Neural crest cell (in vitro differentiated cells): ENCODE measurements around the gene TADA3. TPM values are rescaled to one million over a fixed set of nuclear protein-coding genes. Genes with fewer than 3 reads are reported as not detected.

Source experiments
- DNase-seq: peaks from one replicate; pipeline ENCODE4 v3.0.0; 2021; ENCODE audit warnings: low read depth, mixed read lengths, low spot score
- H3K27ac Mint-ChIP-seq: one replicate; pipeline ENCODE4 v1.8.0; 2021; ENCODE audit warnings: mild to moderate bottlenecking, mixed read lengths; ENCODE audit not compliant: unreplicated experiment
- H3K27me3 Mint-ChIP-seq: 2 replicates; pipeline ENCODE4 v1.8.0; 2021; ENCODE audit warnings: low read depth, mild to moderate bottlenecking, mixed read lengths
- H3K36me3 Mint-ChIP-seq: 2 replicates; pipeline ENCODE4 v1.8.0; 2021; ENCODE audit warnings: low read depth, mild to moderate bottlenecking, mixed read lengths
- H3K4me1 Mint-ChIP-seq: 2 replicates; pipeline ENCODE4 v1.8.0; 2021; ENCODE audit warnings: mixed read lengths
- H3K4me3 Mint-ChIP-seq: one replicate; pipeline ENCODE4 v1.8.0; 2021; ENCODE audit warnings: mild to moderate bottlenecking, mixed read lengths
- H3K9me3 Mint-ChIP-seq: 2 replicates; pipeline ENCODE4 v1.8.0; 2021; ENCODE audit warnings: mixed read lengths
- total RNA-seq: library from RNA; stranded (reverse); gene quantifications from 2 replicates; pipeline ENCODE4 v1.2.1, GENCODE V29; 2021
- TF ChIP-seq, protein P1 (sequence below): fragments of 200-600 bp; sonication (generic); conservative IDR thresholded peaks from 2 replicates; pipeline ENCODE4 v1.5.0; 2021; ENCODE audit warnings: antibody characterized with exemption, mild to moderate bottlenecking

TADA3 gene
- total RNA-seq, 1 donor from 2014 or later, result 70.0 TPM

DNA sequence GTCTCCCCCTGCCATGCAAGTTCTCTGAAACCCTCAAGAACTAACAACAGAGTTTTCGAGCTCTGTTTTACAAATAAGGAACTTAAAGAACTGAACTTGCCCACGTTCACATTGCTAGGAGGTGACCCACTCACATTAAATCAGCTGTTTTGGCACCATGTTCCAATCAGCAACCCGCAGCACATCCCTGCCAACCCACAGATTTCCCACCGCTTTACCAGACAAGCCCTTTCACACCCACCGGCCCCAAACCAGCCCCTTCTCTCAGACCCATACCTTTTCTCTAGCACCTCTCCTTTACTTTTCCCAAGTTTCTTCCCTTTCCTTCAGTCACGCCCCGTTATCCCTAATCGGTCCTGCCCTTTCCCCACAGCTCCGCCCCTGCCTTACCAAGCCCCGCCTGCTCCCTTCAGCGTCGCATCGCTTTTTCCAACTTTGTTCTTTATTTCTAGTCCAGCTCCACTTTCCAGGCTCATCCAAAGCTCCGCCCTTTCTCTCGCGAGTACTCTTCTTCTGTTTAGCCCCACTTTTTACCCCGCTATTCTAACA is 61.5 kb downstream of the TADA3 start:
- no peak for DNase-seq

More for the DNA sequence above, 61.5 kb downstream of the TADA3 start:
- Mint-ChIP-seq H3K9me3 (no peaks in the 10 kb centered on the region), H3K4me1 (peaks cover 23% of the 10 kb centered on the region), H3K27ac (peak overlapping the region; percentile 30), H3K36me3 (no peaks in the 10 kb centered on the region), H3K27me3 (peaks cover 26% of the 10 kb centered on the region), H3K4me3 (peak overlapping the region; percentile 95)
- TF ChIP-seq, protein P1, sequence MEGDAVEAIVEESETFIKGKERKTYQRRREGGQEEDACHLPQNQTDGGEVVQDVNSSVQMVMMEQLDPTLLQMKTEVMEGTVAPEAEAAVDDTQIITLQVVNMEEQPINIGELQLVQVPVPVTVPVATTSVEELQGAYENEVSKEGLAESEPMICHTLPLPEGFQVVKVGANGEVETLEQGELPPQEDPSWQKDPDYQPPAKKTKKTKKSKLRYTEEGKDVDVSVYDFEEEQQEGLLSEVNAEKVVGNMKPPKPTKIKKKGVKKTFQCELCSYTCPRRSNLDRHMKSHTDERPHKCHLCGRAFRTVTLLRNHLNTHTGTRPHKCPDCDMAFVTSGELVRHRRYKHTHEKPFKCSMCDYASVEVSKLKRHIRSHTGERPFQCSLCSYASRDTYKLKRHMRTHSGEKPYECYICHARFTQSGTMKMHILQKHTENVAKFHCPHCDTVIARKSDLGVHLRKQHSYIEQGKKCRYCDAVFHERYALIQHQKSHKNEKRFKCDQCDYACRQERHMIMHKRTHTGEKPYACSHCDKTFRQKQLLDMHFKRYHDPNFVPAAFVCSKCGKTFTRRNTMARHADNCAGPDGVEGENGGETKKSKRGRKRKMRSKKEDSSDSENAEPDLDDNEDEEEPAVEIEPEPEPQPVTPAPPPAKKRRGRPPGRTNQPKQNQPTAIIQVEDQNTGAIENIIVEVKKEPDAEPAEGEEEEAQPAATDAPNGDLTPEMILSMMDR, result no peak

Other genes with a start within 250 kb of the TADA3 start
- 0.84 and 1.4 TPM in 2 replicates for gene LHFPL4, start 238.7 kb downstream of the TADA3 start, total RNA-seq
- gene MTMR14, start 143.0 kb downstream of the TADA3 start, total RNA-seq, result 25.0 and 29.8 TPM in 2 replicates
- 0.48 and 1.3 TPM in 2 replicates for gene CPNE9, start 88.6 kb downstream of the TADA3 start, total RNA-seq
- gene BRPF1, start 60.7 kb downstream of the TADA3 start, total RNA-seq, result 36.9 and 39.2 TPM in 2 replicates
- gene OGG1, start 42.5 kb downstream of the TADA3 start, total RNA-seq, result 38.6 and 39.8 TPM in 2 replicates
- gene CAMK1, start 22.5 kb downstream of the TADA3 start, total RNA-seq, result 19.5 and 22.5 TPM in 2 replicates
- 147 and 156 TPM in 2 replicates for gene ARPC4, start 609 bp upstream of the TADA3 start, total RNA-seq
- gene TTLL3, start 17.8 kb upstream of the TADA3 start, total RNA-seq, result 28.3 and 31.0 TPM in 2 replicates
- 55.2 and 58.0 TPM in 2 replicates for gene RPUSD3, start 51.5 kb upstream of the TADA3 start, total RNA-seq
- not detected in 2 replicates for gene CIDEC, start 87.8 kb upstream of the TADA3 start, total RNA-seq
- 41.1 TPM in 2 replicates for gene JAGN1, start 98.1 kb upstream of the TADA3 start, total RNA-seq
- 1.4 and 1.7 TPM in 2 replicates for gene IL17RE, start 110.4 kb upstream of the TADA3 start, total RNA-seq
- 6.0 and 7.3 TPM in 2 replicates for gene IL17RC, start 124.6 kb upstream of the TADA3 start, total RNA-seq
- gene CRELD1, start 141.4 kb upstream of the TADA3 start, total RNA-seq, result 16.9 and 18.3 TPM in 2 replicates
- 5.7 and 6.4 TPM in 2 replicates for gene PRRT3, start 159.9 kb upstream of the TADA3 start, total RNA-seq
- gene EMC3, start 194.4 kb upstream of the TADA3 start, total RNA-seq, result 39.8 and 42.6 TPM in 2 replicates
- 65.4 and 67.9 TPM in 2 replicates for gene FANCD2, start 234.0 kb upstream of the TADA3 start, total RNA-seq